ENCODE measurements around the gene TUBA1A.

The TUBA1A gene

DNA sequence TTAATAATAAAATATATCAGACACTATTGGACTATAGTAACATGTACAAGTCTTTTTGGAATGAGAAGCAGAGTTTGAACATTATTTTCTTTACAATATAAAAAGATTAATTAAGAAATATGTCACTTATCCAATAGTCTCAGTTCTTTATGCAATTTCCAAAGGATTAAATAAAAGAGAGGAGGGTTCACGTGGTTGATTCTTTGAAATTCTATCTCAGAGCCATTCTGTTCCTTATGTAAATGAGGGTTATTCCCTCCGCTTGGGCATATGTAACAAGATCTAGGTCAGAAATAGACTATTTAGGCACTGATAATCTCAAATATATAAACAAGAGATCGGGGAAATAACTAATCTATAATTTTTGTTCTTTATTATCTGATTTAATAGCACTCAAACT is 2.1 kb upstream of the TUBA1A start:
- TF ChIP-seq ISL1 (CRISPR knock-in tag; IDR thresholded peaks at IDR 0.05) (no peak), ESRRG (CRISPR knock-in tag; IDR thresholded peaks at IDR 0.05) (no peak), BACH2 (CRISPR knock-in tag; IDR thresholded peaks at IDR 0.05; ENCODE audit: borderline replicate concordance) (no peak), TOX (CRISPR knock-in tag; IDR thresholded peaks at IDR 0.05; ENCODE audit: borderline replicate concordance) (no peak), RARB (CRISPR knock-in tag; IDR thresholded peaks at IDR 0.05) (no peak), GLIS3 (CRISPR knock-in tag; IDR thresholded peaks at IDR 0.05) (no peak), CSDC2 (CRISPR knock-in tag; IDR thresholded peaks at IDR 0.05) (no peak), ARNTL (CRISPR knock-in tag; IDR thresholded peaks at IDR 0.05; ENCODE audit: borderline replicate concordance, low read depth) (no peak), ZC3H10 (CRISPR knock-in tag; IDR thresholded peaks at IDR 0.05) (no peak), ZFP30 (CRISPR knock-in tag; IDR thresholded peaks at IDR 0.05) (no peak), ZFP3 (CRISPR knock-in tag; IDR thresholded peaks at IDR 0.05) (no peak), ZNF70 (CRISPR knock-in tag; IDR thresholded peaks at IDR 0.05) (no peak), SNAI2 (CRISPR knock-in tag; IDR thresholded peaks at IDR 0.05) (no peak)
- TF ChIP-seq, protein P1, sequence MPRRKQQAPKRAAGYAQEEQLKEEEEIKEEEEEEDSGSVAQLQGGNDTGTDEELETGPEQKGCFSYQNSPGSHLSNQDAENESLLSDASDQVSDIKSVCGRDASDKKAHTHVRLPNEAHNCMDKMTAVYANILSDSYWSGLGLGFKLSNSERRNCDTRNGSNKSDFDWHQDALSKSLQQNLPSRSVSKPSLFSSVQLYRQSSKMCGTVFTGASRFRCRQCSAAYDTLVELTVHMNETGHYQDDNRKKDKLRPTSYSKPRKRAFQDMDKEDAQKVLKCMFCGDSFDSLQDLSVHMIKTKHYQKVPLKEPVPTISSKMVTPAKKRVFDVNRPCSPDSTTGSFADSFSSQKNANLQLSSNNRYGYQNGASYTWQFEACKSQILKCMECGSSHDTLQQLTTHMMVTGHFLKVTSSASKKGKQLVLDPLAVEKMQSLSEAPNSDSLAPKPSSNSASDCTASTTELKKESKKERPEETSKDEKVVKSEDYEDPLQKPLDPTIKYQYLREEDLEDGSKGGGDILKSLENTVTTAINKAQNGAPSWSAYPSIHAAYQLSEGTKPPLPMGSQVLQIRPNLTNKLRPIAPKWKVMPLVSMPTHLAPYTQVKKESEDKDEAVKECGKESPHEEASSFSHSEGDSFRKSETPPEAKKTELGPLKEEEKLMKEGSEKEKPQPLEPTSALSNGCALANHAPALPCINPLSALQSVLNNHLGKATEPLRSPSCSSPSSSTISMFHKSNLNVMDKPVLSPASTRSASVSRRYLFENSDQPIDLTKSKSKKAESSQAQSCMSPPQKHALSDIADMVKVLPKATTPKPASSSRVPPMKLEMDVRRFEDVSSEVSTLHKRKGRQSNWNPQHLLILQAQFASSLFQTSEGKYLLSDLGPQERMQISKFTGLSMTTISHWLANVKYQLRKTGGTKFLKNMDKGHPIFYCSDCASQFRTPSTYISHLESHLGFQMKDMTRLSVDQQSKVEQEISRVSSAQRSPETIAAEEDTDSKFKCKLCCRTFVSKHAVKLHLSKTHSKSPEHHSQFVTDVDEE (CRISPR knock-in tag; IDR thresholded peaks at IDR 0.05) = no peak
- TF ChIP-seq, protein P2, sequence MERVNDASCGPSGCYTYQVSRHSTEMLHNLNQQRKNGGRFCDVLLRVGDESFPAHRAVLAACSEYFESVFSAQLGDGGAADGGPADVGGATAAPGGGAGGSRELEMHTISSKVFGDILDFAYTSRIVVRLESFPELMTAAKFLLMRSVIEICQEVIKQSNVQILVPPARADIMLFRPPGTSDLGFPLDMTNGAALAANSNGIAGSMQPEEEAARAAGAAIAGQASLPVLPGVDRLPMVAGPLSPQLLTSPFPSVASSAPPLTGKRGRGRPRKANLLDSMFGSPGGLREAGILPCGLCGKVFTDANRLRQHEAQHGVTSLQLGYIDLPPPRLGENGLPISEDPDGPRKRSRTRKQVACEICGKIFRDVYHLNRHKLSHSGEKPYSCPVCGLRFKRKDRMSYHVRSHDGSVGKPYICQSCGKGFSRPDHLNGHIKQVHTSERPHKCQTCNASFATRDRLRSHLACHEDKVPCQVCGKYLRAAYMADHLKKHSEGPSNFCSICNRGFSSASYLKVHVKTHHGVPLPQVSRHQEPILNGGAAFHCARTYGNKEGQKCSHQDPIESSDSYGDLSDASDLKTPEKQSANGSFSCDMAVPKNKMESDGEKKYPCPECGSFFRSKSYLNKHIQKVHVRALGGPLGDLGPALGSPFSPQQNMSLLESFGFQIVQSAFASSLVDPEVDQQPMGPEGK (CRISPR knock-in tag; IDR thresholded peaks at IDR 0.05; ENCODE audit: borderline replicate concordance) = no peak
- TF ChIP-seq, protein P3, sequence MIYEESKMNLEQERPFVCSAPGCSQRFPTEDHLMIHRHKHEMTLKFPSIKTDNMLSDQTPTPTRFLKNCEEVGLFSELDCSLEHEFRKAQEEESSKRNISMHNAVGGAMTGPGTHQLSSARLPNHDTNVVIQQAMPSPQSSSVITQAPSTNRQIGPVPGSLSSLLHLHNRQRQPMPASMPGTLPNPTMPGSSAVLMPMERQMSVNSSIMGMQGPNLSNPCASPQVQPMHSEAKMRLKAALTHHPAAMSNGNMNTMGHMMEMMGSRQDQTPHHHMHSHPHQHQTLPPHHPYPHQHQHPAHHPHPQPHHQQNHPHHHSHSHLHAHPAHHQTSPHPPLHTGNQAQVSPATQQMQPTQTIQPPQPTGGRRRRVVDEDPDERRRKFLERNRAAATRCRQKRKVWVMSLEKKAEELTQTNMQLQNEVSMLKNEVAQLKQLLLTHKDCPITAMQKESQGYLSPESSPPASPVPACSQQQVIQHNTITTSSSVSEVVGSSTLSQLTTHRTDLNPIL (CRISPR knock-in tag; IDR thresholded peaks at IDR 0.05; ENCODE audit: low read depth) = no peak
- no peak for ATAC-seq

DNA sequence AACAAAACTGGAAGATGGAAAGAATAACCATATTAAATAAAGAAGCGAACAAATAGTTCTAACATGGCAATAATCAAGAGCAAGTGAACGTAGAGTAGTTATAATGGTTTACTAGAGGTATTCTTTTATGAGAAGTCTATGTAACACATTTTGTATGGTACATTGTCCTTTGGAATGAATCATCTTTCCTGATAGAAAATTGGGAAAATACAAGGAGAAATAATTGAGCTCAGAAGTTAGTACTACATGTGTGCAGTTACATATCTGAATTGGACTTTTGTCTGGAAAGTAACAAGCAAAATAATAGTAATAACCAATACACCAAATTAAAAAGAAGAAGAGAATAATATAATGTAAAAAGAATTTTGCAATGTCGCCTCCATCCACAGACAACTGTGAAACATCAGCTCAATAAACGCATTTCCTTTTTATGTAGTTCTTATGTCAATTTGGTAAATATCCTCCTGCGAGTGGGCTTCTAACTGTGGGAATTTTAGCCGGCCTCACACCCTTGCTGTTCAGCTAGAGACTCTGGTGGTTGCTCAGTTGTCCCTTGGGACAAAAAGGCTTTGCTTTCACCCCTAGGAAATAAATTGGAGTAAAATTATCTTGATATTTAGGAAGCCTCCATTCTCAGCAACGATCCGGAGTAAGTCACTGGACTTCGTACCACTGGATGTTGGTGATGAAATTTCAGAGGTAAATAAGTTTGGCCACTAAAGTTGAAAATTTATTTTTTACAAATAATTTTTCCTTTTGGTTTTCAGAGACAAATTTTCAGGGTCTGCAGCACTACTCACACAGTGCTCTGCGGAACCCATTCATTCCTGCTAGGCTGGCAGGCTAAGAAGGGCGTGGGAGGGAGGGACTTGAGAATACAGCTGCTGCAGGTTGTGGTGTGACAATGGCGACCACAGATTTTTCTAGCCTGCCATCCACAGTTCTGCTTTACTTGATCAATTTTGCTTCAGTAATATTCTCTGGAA is 1.1 kb upstream of the TUBA1A start:
- no peak for ATAC-seq
- TF ChIP-seq TOX (CRISPR knock-in tag; IDR thresholded peaks at IDR 0.05; ENCODE audit: borderline replicate concordance) (no peak), PPARA (CRISPR knock-in tag; IDR thresholded peaks at IDR 0.05; ENCODE audit: borderline replicate concordance) (no peak), ZNF565 (CRISPR knock-in tag; conservative IDR thresholded peaks at IDR 0.05; ENCODE audit: low read depth) (no peak), SNAI2 (CRISPR knock-in tag; IDR thresholded peaks at IDR 0.05) (no peak), ESRRG (CRISPR knock-in tag; IDR thresholded peaks at IDR 0.05) (no peak), RARB (CRISPR knock-in tag; IDR thresholded peaks at IDR 0.05) (no peak), BACH2 (CRISPR knock-in tag; IDR thresholded peaks at IDR 0.05; ENCODE audit: borderline replicate concordance) (no peak), OSR1 (CRISPR knock-in tag; IDR thresholded peaks at IDR 0.05) (no peak), CSDC2 (CRISPR knock-in tag; IDR thresholded peaks at IDR 0.05) (no peak), GLIS3 (CRISPR knock-in tag; IDR thresholded peaks at IDR 0.05) (no peak), ZC3H10 (CRISPR knock-in tag; IDR thresholded peaks at IDR 0.05) (no peak), ZFP30 (CRISPR knock-in tag; IDR thresholded peaks at IDR 0.05) (no peak), ISL1 (CRISPR knock-in tag; IDR thresholded peaks at IDR 0.05) (no peak), TCF4 (CRISPR knock-in tag; IDR thresholded peaks at IDR 0.05; ENCODE audit: borderline replicate concordance) (no peak)
- TF ChIP-seq, protein P4, sequence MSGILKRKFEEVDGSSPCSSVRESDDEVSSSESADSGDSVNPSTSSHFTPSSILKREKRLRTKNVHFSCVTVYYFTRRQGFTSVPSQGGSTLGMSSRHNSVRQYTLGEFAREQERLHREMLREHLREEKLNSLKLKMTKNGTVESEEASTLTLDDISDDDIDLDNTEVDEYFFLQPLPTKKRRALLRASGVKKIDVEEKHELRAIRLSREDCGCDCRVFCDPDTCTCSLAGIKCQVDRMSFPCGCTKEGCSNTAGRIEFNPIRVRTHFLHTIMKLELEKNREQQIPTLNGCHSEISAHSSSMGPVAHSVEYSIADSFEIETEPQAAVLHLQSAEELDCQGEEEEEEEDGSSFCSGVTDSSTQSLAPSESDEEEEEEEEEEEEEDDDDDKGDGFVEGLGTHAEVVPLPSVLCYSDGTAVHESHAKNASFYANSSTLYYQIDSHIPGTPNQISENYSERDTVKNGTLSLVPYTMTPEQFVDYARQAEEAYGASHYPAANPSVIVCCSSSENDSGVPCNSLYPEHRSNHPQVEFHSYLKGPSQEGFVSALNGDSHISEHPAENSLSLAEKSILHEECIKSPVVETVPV (CRISPR knock-in tag; IDR thresholded peaks at IDR 0.05) = no peak
- TF ChIP-seq, protein P1 (CRISPR knock-in tag; IDR thresholded peaks at IDR 0.05) = no peak
- TF ChIP-seq, protein P3 (CRISPR knock-in tag; IDR thresholded peaks at IDR 0.05; ENCODE audit: low read depth) = no peak

Measured in SK-N-SH treated with all-trans-retinoic acid at 6 μM for 48 hours (cell line).